ENCODE data around the gene SRPK2. TPM values are rescaled to one million over a fixed set of nuclear protein-coding genes. Genes with fewer than 3 reads are reported as not detected.

SRPK2 gene
- total and polyA plus RNA-seq, 9 donors, result 15.2 to 50.0 (median 37.8) TPM

GRCh38 chr7:105204953-105205352 is 183.8 kb downstream of the SRPK2 start:
- Histone ChIP-seq H3K9me3 (no peaks in the 10 kb centered on the region), H3K36me3 (no peaks in the 10 kb centered on the region), H3K4me1 (ENCODE audit: insufficient read depth) (peaks cover 3% of the 10 kb centered on the region), H3K27me3 (no peaks in the 10 kb centered on the region), H3K27ac (no peak overlapping the region), H3K4me3 (no peak overlapping the region)
- TF ChIP-seq CTCF (IDR thresholded peaks at IDR 0.05), result no peak
- no peak for TF ChIP-seq POLR2A (IDR thresholded peaks at IDR 0.05)
- no peak for TF ChIP-seq EP300 (IDR thresholded peaks at IDR 0.05)
- intact Hi-C loops (cut with DNase I), result no loop called here
- 94 to 100% (median 97%) methylated on average over 2 of the region's 2 CpGs for WGBS, 3 donors
- no peak for DNase-seq

- Histone ChIP-seq H3K4me1 (ENCODE audit: insufficient read depth) (peaks cover 1% of the 10 kb centered on the region), H3K36me3 (no peaks in the 10 kb centered on the region), H3K9me3 (no peaks in the 10 kb centered on the region), H3K27ac (no peak overlapping the region), H3K4me3 (no peak overlapping the region), H3K27me3 (no peaks in the 10 kb centered on the region)
- no peak for DNase-seq
- 94 to 97% (median 95%) methylated on average over 9 of the region's 9 CpGs for WGBS, 3 donors
- intact Hi-C loops (cut with DNase I), result no loop called here
- TF ChIP-seq EP300 (IDR thresholded peaks at IDR 0.05), result no peak
- TF ChIP-seq CTCF (IDR thresholded peaks at IDR 0.05), result no peak
- TF ChIP-seq POLR2A (IDR thresholded peaks at IDR 0.05), result no peak
These were observed 184.2 kb downstream of the SRPK2 start for GRCh38 chr7:105204520-105204919.

GRCh38 chr7:105202616-105203015 is 186.1 kb downstream of the SRPK2 start:
- no peak for DNase-seq
- intact Hi-C loops (cut with DNase I), result no loop called here
- Histone ChIP-seq H3K27ac (no peak overlapping the region), H3K36me3 (no peaks in the 10 kb centered on the region), H3K4me3 (no peak overlapping the region), H3K4me1 (ENCODE audit: insufficient read depth) (peaks cover 1% of the 10 kb centered on the region), H3K27me3 (no peaks in the 10 kb centered on the region), H3K9me3 (no peaks in the 10 kb centered on the region)
- TF ChIP-seq CTCF (IDR thresholded peaks at IDR 0.05) (no peak), EP300 (IDR thresholded peaks at IDR 0.05) (no peak), POLR2A (IDR thresholded peaks at IDR 0.05) (no peak)
- 61 to 78% (median 63%) methylated on average over 3 of the region's 3 CpGs for WGBS, 3 donors

GRCh38 chr7:105199386-105199785 is 189.3 kb downstream of the SRPK2 start:
- Histone ChIP-seq H3K4me1 (ENCODE audit: insufficient read depth) (peaks cover 4% of the 10 kb centered on the region), H3K9me3 (no peaks in the 10 kb centered on the region), H3K27me3 (no peaks in the 10 kb centered on the region), H3K27ac (no peak overlapping the region), H3K36me3 (no peaks in the 10 kb centered on the region), H3K4me3 (no peak overlapping the region)
- intact Hi-C loops (cut with DNase I), result no loop called here
- 89 to 94% (median 93%) methylated on average over 1 of the region's 1 CpG for WGBS, 3 donors
- TF ChIP-seq EP300 (IDR thresholded peaks at IDR 0.05) (no peak), CTCF (IDR thresholded peaks at IDR 0.05) (no peak), POLR2A (IDR thresholded peaks at IDR 0.05) (no peak)
- DNase-seq, result no peak

- Histone ChIP-seq H3K9me3 (no peaks in the 10 kb centered on the region), H3K27me3 (no peaks in the 10 kb centered on the region), H3K36me3 (no peaks in the 10 kb centered on the region), H3K27ac (no peak overlapping the region), H3K4me3 (no peak overlapping the region), H3K4me1 (ENCODE audit: insufficient read depth) (peaks cover 4% of the 10 kb centered on the region)
- TF ChIP-seq CTCF (IDR thresholded peaks at IDR 0.05) (no peak), EP300 (IDR thresholded peaks at IDR 0.05) (no peak), POLR2A (IDR thresholded peaks at IDR 0.05) (no peak)
- WGBS, 3 donors, result 7 to 18% (median 13%) methylated on average over 2 of the region's 2 CpGs
- no peak for DNase-seq
- intact Hi-C loops (cut with DNase I), result no loop called here
These were observed 190.5 kb downstream of the SRPK2 start for GRCh38 chr7:105198223-105198622.

Data from ovary (tissue), 9 donors.